GM18526 (cell line): ENCODE measurements around the gene BARHL1.

ENCODE experiments used
- POLR2A ChIP-seq: IDR thresholded peaks from 3 replicates; pipeline ENCODE4 v1.6.1; 2011; ENCODE audit not compliant: insufficient read length; ENCODE audit errors: extremely low read depth

The BARHL1 gene

GRCh38 chr9:132582276-132582785 is at the start of gene BARHL1:
Gene BARHL1 (plus strand): TSS chr9:132582606. CDS start chr9:132582798, 192 bp downstream.
- TF ChIP-seq POLR2A = no peak

DNA sequence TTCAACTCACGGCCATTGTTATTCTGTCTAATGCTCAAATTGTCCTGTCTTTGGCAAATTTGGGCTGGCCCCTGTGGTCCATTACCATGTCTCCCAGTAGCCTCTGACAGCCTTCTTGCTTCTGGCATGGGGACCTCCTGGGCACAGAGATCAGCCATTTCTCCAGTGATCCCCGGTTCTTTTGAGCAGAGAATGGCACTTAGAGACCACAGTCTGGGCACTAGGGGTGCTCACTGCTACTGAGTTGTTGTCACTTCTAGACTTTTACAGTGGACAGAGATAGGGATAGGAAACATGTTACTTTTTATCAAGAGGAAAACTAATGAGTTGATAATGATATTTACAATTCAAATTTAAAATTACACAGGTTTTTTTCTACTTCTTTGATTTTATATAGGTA is 47.6 kb upstream of the BARHL1 start:
- no peak for TF ChIP-seq POLR2A

DNA sequence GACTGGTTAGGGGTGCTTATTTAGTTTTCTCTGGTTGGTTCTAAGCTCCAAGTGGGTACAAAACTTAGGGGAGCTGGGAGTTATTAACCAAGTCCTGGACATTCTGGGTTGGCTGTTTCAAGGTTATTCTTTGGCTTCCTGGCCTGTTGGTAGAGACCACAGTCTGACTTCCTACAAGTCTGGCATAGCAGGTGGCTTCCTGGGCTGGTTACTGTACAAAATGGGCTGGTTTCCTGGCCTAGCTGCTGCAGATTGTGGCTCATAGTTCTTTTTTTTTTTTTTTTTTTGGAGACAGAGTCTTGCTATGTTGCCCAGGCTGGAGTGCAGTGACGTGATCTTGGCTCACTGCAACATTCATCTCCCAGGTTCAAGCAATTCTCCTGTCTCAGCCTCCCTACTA is 46.3 kb upstream of the BARHL1 start:
- TF ChIP-seq POLR2A = no peak

DNA sequence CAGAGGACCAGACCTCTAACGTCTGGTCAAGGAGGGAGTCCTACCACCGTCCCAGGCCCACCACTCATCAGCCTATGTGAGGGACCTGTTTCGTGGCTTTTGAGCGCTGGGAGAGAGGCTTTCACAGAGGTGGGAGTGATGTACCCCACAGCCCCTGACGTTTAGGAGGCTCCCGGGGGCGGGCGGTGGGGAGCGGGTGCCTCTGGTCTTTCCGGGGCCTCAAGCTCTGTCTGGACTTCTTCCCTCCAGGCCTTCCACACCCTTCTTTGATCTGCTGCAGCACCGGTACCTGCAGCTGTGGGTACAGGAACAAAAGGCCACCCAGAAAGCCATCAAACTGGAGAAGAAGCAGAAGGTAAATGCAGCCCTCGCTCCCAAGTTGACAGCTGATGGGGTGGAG is 45.1 kb upstream of the BARHL1 start:
- TF ChIP-seq POLR2A = no peak

- no peak for TF ChIP-seq POLR2A
These were observed 44.3 kb upstream of the BARHL1 start for GRCh38 chr9:132538071-132538470.

DNA sequence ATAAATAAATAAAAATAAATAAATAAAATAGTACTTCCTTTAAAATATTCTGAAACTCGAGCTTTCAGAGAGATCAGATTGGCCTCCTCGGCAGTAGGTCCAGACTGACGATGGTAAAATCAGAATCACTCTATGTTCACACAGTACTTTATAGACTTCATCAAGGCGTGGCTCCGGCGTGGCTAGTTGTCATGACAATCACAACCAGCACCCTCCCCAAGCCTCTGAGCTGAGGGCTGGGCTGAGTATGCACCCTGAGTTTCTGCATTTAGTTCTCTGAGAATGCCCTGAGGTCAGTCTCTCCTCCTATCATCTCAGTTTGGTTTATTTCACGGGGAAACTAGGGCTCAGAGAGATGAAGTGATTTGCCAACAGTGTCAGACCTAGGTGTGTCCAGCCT is 43.3 kb upstream of the BARHL1 start:
- no peak for TF ChIP-seq POLR2A

GRCh38 chr9:132541051-132541450 is 41.4 kb upstream of the BARHL1 start:
- TF ChIP-seq POLR2A = no peak

- TF ChIP-seq POLR2A = no peak
These were observed 40.3 kb upstream of the BARHL1 start for GRCh38 chr9:132541870-132542830.

- no peak for TF ChIP-seq POLR2A
These were observed 39.2 kb upstream of the BARHL1 start for GRCh38 chr9:132543251-132543650.

GRCh38 chr9:132543960-132544359 is 38.4 kb upstream of the BARHL1 start:
- no peak for TF ChIP-seq POLR2A

GRCh38 chr9:132545578-132545977 is 36.8 kb upstream of the BARHL1 start:
- TF ChIP-seq POLR2A = no peak

DNA sequence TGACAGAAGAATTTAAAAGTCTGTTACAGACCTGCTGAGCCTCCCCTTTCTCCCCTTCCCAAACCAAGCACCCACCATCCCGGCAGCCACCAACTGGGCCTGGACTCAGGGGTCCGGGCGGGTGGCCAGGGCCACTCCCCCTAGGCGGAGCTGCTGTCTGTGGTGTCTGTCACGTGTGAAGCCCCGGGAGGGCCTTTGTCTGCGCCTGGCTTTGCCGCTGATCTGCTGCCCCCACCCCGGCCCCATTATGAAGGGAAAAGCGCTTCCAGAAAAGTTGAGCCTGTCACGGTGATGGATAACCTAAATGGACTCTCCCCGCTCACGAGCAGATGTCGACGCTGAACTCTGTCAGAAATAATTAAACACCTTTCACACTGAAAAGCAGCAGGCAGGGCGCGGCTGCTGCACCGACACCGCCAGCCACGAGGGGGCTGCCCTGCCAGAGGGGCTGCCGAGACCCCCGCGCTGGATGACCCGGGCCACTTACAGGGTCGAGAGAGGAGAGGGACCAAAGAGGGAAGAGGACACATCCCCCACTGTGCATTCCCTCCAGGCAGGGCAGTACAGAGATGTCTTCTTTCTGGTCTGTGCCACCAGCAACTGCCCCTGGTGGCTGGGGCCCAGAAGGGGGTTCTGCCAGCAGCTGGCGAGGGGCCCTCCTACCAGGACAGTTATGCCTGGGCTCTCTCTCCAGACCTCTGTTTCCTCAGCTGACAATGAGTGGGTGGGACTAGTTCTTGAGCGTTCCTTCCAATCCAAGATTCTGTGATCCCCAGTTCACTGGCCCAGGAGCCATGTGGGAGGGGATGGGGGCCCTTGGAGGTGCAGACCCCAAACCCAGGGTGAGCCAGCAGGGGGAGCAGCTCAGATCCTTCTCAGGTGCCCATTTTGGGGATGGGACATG is 36.0 kb upstream of the BARHL1 start:
- TF ChIP-seq POLR2A = no peak

- TF ChIP-seq POLR2A = no peak
These were observed 35.4 kb upstream of the BARHL1 start for GRCh38 chr9:132547052-132547431.

- TF ChIP-seq POLR2A = no peak
These were observed 35.0 kb upstream of the BARHL1 start for GRCh38 chr9:132547436-132547835.

GRCh38 chr9:132547976-132548730 is 34.3 kb upstream of the BARHL1 start:
- no peak for TF ChIP-seq POLR2A
